C4-2B (cell line): ENCODE measurements around the gene LGI2.

ENCODE experiments used
- ZFX ChIP-seq: fragments of 450-650 bp; IDR thresholded peaks from 2 replicates; pipeline ENCODE4 v1.6.1; 2017
- TF ChIP-seq, protein P1 (sequence below): fragments of 450-650 bp; conservative IDR thresholded peaks from 2 replicates; pipeline ENCODE4 v1.5.1; 2017; ENCODE audit warnings: mild to moderate bottlenecking

DNA sequence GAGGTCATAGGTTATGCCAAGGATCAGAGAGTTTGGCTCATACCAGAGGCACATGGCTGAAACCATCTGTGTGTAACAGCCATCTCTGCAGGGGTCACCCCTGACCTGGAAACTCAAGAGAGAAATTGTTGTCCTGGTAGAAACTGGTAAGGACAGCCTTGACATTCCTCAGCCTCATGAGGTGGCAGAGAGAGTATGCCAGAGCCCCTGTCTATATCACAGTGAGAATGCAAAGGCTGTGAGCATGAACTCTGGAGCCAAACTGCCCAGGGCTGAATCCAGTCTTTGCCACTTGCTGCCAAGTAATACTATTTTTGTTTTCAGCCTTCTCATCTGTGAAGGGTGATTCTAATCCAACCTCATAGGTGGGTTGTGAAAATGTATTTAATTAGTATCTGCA, 80.8 kb downstream of the LGI2 start:
- TF ChIP-seq, protein P1, sequence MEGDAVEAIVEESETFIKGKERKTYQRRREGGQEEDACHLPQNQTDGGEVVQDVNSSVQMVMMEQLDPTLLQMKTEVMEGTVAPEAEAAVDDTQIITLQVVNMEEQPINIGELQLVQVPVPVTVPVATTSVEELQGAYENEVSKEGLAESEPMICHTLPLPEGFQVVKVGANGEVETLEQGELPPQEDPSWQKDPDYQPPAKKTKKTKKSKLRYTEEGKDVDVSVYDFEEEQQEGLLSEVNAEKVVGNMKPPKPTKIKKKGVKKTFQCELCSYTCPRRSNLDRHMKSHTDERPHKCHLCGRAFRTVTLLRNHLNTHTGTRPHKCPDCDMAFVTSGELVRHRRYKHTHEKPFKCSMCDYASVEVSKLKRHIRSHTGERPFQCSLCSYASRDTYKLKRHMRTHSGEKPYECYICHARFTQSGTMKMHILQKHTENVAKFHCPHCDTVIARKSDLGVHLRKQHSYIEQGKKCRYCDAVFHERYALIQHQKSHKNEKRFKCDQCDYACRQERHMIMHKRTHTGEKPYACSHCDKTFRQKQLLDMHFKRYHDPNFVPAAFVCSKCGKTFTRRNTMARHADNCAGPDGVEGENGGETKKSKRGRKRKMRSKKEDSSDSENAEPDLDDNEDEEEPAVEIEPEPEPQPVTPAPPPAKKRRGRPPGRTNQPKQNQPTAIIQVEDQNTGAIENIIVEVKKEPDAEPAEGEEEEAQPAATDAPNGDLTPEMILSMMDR: no peak
- TF ChIP-seq ZFX: no peak
